HepG2 (cell line): ENCODE measurements around the gene POPDC2. TPM values are rescaled to one million over a fixed set of nuclear protein-coding genes. Genes with fewer than 3 reads are reported as not detected.

Experiments
- ATAC-seq: fragments of 200-7000 bp; cut with Tn5 transposase; 3 replicates; pipeline ENCODE4 v1.9.1; 2020; ENCODE audit warnings: mild to moderate bottlenecking, moderate library complexity
- BruUV-seq: library from RNA; stranded (reverse); fragments of 400-500 nt; replicated peaks from 2 replicates; lab custom pipeline; 2021; lab: Mats Ljungman, UMichigan
- CTCF ChIA-PET: fragments of 300-600 bp; formaldehyde crosslinking; extraction: SDS; loops from one replicate; lab custom pipeline; 2021; ENCODE audit warnings: low total read pairs, inconsistent platforms, low intra/inter-chr PET ratio; lab: Yijun Ruan, JAX
- POLR2A ChIA-PET: fragments of 350-600 bp; sonication (Branson Sonifier 250); formaldehyde crosslinking; loops from one replicate; lab custom pipeline; 2020; ENCODE audit warnings: antibody characterized with exemption, inconsistent platforms; lab: Yijun Ruan, JAX
- DNase-seq: peaks from one replicate; pipeline ENCODE4 v3.0.0-alpha.2; 2015; ENCODE audit warnings: low spot score
- FAIRE-seq: peaks from 3 replicates; lab custom pipeline; 2011; peaks lifted over from hg19 to GRCh38; lab: Jason Lieb, UNC
- H2AFZ ChIP-seq: one replicate; pipeline ENCODE4 v1.6.1; 2011; ENCODE audit warnings: low read length, inconsistent platforms
- H3K27ac ChIP-seq: fragments of 300-600 bp; 3 replicates; pipeline ENCODE4 v1.8.0; 2011; ENCODE audit warnings: mixed run types, mild to moderate bottlenecking, mixed read lengths, low read length, inconsistent platforms; ENCODE audit not compliant: insufficient read depth; ENCODE audit errors: extremely low read length
- H3K27me3 ChIP-seq, 2 experiments: fragments of 200-600 bp in 1 of 2; 2 replicates in 1 of 2; 3 replicates in 1 of 2; pipeline versions ENCODE4 v1.6.0 to v1.8.0; 2011; ENCODE audit warnings: low read length in 2 of 2, mild to moderate bottlenecking in 2 of 2, moderate library complexity in 2 of 2, inconsistent platforms in 1 of 2; ENCODE audit not compliant: insufficient read depth in 2 of 2, control insufficient read depth in 1 of 2
- H3K36me3 ChIP-seq, 2 experiments: fragments of 200-600 bp in 1 of 2; replicated peaks in 1 of 2; 2 replicates in 1 of 2; 3 replicates in 1 of 2; pipeline versions ENCODE4 v1.5.1 to v1.8.0; 2011; ENCODE audit warnings: low read length in 2 of 2, inconsistent platforms in 1 of 2; ENCODE audit not compliant: insufficient read depth in 2 of 2, control insufficient read depth in 1 of 2
- H3K4me1 ChIP-seq: 2 replicates; pipeline ENCODE4 v1.5.1; 2012; ENCODE audit warnings: low read length, inconsistent platforms; ENCODE audit not compliant: insufficient read depth
- H3K4me2 ChIP-seq: 2 replicates; pipeline ENCODE4 v1.6.0; 2011; ENCODE audit warnings: low read depth, low read length, inconsistent platforms
- H3K4me3 ChIP-seq, 3 experiments: fragments of 200-600 bp in 1 of 3; sonication (generic), shearing (Covaris generic) in 1 of 3; replicated peaks in 1 of 3; 2 replicates each; pipeline ENCODE4 v1.5.1; 2011 to 2016; ENCODE audit warnings: low read length in 3 of 3, inconsistent platforms in 2 of 3, low read depth in 2 of 3, mild to moderate bottlenecking in 2 of 3, control low read depth in 1 of 3, mixed read lengths in 1 of 3; ENCODE audit not compliant: insufficient read depth in 1 of 3
- H3K79me2 ChIP-seq: one replicate; pipeline ENCODE4 v1.6.1; 2011; ENCODE audit warnings: low read length, inconsistent platforms; ENCODE audit not compliant: insufficient read depth
- H3K9ac ChIP-seq: 2 replicates; pipeline ENCODE4 v1.6.0; 2011; ENCODE audit warnings: mild to moderate bottlenecking, low read depth, low read length, inconsistent platforms; ENCODE audit not compliant: insufficient read depth
- H3K9me3 ChIP-seq: 2 replicates; pipeline ENCODE4 v1.5.1; 2012; ENCODE audit warnings: mild to moderate bottlenecking, low read length
- H4K20me1 ChIP-seq: 2 replicates; pipeline ENCODE4 v1.6.0; 2011; ENCODE audit warnings: inconsistent platforms, mild to moderate bottlenecking, low read length, moderate library complexity; ENCODE audit not compliant: insufficient read depth
- ARHGAP35 ChIP-seq: sonication (generic); formaldehyde crosslinking; IDR thresholded peaks from 2 replicates; pipeline ENCODE4 v1.9.0; 2022; ENCODE audit warnings: mild to moderate bottlenecking, inconsistent platforms, moderate library complexity, missing genetic modification reagents, borderline replicate concordance
- CBX1 ChIP-seq: IDR thresholded peaks from one replicate; pipeline ENCODE4 v1.6.1; 2016; ENCODE audit warnings: antibody characterized with exemption, low read depth
- GABPB1 ChIP-seq: IDR thresholded peaks from 2 replicates; pipeline ENCODE4 v1.6.1; 2016; ENCODE audit warnings: mild to moderate bottlenecking, missing genetic modification reagents, moderate library complexity, missing compliant biosample characterization
- GATAD1 ChIP-seq: IDR thresholded peaks from 2 replicates; pipeline ENCODE4 v1.6.1; 2016; ENCODE audit warnings: missing genetic modification reagents, missing compliant biosample characterization
- HDAC6 ChIP-seq: fragments of 200-600 bp; sonication (generic); IDR thresholded peaks from 2 replicates; pipeline ENCODE4 v1.7.0; 2017; ENCODE audit warnings: mild to moderate bottlenecking, antibody characterized with exemption, low read length, low read depth
- SP140L ChIP-seq: sonication (generic); formaldehyde crosslinking; IDR thresholded peaks from 2 replicates; pipeline ENCODE4 v1.4.0; 2020; ENCODE audit warnings: missing genetic modification reagents, borderline replicate concordance
- ZNF383 ChIP-seq: sonication (generic); formaldehyde crosslinking; IDR thresholded peaks from 2 replicates; pipeline ENCODE4 v1.4.0; 2020; ENCODE audit warnings: missing genetic modification reagents, mild to moderate bottlenecking, borderline replicate concordance
- ZNF644 ChIP-seq: IDR thresholded peaks from 2 replicates; pipeline ENCODE4 v1.6.1; 2016; ENCODE audit warnings: low read depth
- ZNF678 ChIP-seq: sonication (generic); formaldehyde crosslinking; IDR thresholded peaks from 2 replicates; pipeline ENCODE4 v1.4.0; 2020; ENCODE audit warnings: mild to moderate bottlenecking, missing genetic modification reagents
- WGBS: methylation state at CpG from one replicate; pipeline ENCODE4 v1.1.6; 2017; ENCODE audit warnings: low lambda C conversion rate; 5-methylcytosine and 5-hydroxymethylcytosine counted together
- in situ Hi-C: cut with HindIII; loops from 2 replicates; pipeline ENCODE4 v1.10.0; 2017; ENCODE audit warnings: low pct_unique_long_range_greater_than_20kb; ENCODE audit not compliant: extremely low pct_ligation_motif_present
- intact Hi-C: fragments of 100-400 bp; cut with micrococcal nuclease; formaldehyde crosslinking; loops from one replicate; pipeline ENCODE4 v1.10.0; 2022; ENCODE audit not compliant: unreplicated experiment
- polyA plus RNA-seq, 8 experiments: library from polyadenylated mRNA; depleted of rRNA in 3 of 8; stranded (reverse) in 7 of 8; unstranded in 1 of 8; fragments of >200 nt; fragmentation: Illumina TruSeq in 4 of 8; extraction: Trizol in 4 of 8; gene quantifications; 2 replicates each; pipeline versions ENCODE4 v1.2.1 to v1.2.3, GENCODE V29; 2011 to 2016; ENCODE audit warnings: low read depth in 4 of 8, missing spikeins in 1 of 8, mixed read lengths in 1 of 8; ENCODE audit not compliant: insufficient read depth in 1 of 8
- total RNA-seq, 5 experiments: library from RNA; depleted of rRNA; stranded (reverse); fragments of >200 nt; fragmentation: Illumina TruSeq; extraction: Trizol; gene quantifications; 2 replicates each; pipeline ENCODE4 v1.2.3, GENCODE V29; 2016; ENCODE audit warnings: low read depth in 1 of 5
- TF ChIP-seq, protein P1 (sequence below): sonication (generic); formaldehyde crosslinking; IDR thresholded peaks from 2 replicates; pipeline ENCODE4 v1.4.0; 2020; ENCODE audit warnings: missing genetic modification reagents
- TF ChIP-seq, protein P2 (sequence below): IDR thresholded peaks from 2 replicates; pipeline ENCODE4 v1.6.1; 2018; ENCODE audit warnings: missing genetic modification reagents
- TF ChIP-seq, protein P3 (sequence below): sonication (generic); formaldehyde crosslinking; IDR thresholded peaks from 2 replicates; pipeline ENCODE4 v1.9.0; 2022; ENCODE audit warnings: missing genetic modification reagents, mild to moderate bottlenecking, borderline replicate concordance
- TF ChIP-seq, protein P4 (sequence below): sonication (generic); formaldehyde crosslinking; IDR thresholded peaks from 2 replicates; pipeline ENCODE4 v1.4.0; 2020; ENCODE audit warnings: missing genetic modification reagents, borderline replicate concordance

POPDC2 gene
- total and polyA plus RNA-seq, 2 of the 13 experiments (the other 11 are each of a cell fraction or from before 2014, with no cell fraction given) = 0.18 to 0.58 TPM

DNA sequence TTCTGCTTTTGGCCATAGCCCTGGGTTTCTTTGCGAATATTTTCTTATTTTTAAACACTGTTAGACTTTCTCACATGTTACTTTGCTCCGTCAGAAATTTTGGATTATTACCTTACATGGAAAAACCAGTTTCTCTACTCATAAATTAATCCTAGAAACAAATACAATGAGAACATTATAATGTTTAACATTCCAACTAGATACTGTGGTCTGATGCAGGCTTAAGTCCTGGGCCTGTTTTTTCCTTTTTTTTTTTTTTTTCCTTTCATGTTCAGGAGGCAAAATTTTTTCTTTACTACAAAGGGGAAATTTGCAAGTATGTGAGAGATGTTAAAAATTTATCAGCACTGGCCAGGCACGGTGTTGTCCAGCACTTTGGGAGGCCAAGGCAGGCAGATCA is 28.9 kb downstream of the POPDC2 start:
- no peak overlapping the region for H3K4me2 ChIP-seq
- no peaks in the 10 kb centered on the region for H3K36me3 ChIP-seq
- H3K4me3 ChIP-seq = no peak overlapping the region
- FAIRE-seq (no peak), DNase-seq (no peak), ATAC-seq (no peak)
- H3K9me3 ChIP-seq = no peaks in the 10 kb centered on the region
- intact Hi-C loops = no loop called here
- H3K27me3 ChIP-seq = no peaks in the 10 kb centered on the region; a peak in 1 of 5 replicates
- H4K20me1 ChIP-seq = no peaks in the 10 kb centered on the region
- ChIA-PET CTCF (no interaction called here), POLR2A (no interaction called here)
- no peaks in the 10 kb centered on the region for H3K4me1 ChIP-seq
- in situ Hi-C loops = no loop called here
- no peak overlapping the region for H3K27ac ChIP-seq
- 50% methylated on average over 3 of the region's 3 CpGs for WGBS
- no peak overlapping the region for H3K9ac ChIP-seq
- BruUV-seq = no TSS peak
- H3K79me2 ChIP-seq = no peaks in the 10 kb centered on the region
- H2AFZ ChIP-seq = no peak overlapping the region
- TF ChIP-seq, protein P1, sequence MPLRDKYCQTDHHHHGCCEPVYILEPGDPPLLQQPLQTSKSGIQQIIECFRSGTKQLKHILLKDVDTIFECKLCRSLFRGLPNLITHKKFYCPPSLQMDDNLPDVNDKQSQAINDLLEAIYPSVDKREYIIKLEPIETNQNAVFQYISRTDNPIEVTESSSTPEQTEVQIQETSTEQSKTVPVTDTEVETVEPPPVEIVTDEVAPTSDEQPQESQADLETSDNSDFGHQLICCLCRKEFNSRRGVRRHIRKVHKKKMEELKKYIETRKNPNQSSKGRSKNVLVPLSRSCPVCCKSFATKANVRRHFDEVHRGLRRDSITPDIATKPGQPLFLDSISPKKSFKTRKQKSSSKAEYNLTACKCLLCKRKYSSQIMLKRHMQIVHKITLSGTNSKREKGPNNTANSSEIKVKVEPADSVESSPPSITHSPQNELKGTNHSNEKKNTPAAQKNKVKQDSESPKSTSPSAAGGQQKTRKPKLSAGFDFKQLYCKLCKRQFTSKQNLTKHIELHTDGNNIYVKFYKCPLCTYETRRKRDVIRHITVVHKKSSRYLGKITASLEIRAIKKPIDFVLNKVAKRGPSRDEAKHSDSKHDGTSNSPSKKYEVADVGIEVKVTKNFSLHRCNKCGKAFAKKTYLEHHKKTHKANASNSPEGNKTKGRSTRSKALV = no peak
- TF ChIP-seq, protein P2, sequence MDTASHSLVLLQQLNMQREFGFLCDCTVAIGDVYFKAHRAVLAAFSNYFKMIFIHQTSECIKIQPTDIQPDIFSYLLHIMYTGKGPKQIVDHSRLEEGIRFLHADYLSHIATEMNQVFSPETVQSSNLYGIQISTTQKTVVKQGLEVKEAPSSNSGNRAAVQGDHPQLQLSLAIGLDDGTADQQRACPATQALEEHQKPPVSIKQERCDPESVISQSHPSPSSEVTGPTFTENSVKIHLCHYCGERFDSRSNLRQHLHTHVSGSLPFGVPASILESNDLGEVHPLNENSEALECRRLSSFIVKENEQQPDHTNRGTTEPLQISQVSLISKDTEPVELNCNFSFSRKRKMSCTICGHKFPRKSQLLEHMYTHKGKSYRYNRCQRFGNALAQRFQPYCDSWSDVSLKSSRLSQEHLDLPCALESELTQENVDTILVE = no peak
- TF ChIP-seq ZNF678 (CRISPR knock-in tag) (no peak), CBX1 (no peak), ARHGAP35 (CRISPR knock-in tag) (no peak), GATAD1 (no peak), SP140L (CRISPR knock-in tag) (no peak), ZNF644 (CRISPR knock-in tag) (no peak), ZNF383 (no peak), GABPB1 (CRISPR knock-in tag) (no peak), HDAC6 (no peak)
- TF ChIP-seq, protein P3, sequence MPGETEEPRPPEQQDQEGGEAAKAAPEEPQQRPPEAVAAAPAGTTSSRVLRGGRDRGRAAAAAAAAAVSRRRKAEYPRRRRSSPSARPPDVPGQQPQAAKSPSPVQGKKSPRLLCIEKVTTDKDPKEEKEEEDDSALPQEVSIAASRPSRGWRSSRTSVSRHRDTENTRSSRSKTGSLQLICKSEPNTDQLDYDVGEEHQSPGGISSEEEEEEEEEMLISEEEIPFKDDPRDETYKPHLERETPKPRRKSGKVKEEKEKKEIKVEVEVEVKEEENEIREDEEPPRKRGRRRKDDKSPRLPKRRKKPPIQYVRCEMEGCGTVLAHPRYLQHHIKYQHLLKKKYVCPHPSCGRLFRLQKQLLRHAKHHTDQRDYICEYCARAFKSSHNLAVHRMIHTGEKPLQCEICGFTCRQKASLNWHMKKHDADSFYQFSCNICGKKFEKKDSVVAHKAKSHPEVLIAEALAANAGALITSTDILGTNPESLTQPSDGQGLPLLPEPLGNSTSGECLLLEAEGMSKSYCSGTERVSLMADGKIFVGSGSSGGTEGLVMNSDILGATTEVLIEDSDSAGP = no peak
- TF ChIP-seq, protein P4, sequence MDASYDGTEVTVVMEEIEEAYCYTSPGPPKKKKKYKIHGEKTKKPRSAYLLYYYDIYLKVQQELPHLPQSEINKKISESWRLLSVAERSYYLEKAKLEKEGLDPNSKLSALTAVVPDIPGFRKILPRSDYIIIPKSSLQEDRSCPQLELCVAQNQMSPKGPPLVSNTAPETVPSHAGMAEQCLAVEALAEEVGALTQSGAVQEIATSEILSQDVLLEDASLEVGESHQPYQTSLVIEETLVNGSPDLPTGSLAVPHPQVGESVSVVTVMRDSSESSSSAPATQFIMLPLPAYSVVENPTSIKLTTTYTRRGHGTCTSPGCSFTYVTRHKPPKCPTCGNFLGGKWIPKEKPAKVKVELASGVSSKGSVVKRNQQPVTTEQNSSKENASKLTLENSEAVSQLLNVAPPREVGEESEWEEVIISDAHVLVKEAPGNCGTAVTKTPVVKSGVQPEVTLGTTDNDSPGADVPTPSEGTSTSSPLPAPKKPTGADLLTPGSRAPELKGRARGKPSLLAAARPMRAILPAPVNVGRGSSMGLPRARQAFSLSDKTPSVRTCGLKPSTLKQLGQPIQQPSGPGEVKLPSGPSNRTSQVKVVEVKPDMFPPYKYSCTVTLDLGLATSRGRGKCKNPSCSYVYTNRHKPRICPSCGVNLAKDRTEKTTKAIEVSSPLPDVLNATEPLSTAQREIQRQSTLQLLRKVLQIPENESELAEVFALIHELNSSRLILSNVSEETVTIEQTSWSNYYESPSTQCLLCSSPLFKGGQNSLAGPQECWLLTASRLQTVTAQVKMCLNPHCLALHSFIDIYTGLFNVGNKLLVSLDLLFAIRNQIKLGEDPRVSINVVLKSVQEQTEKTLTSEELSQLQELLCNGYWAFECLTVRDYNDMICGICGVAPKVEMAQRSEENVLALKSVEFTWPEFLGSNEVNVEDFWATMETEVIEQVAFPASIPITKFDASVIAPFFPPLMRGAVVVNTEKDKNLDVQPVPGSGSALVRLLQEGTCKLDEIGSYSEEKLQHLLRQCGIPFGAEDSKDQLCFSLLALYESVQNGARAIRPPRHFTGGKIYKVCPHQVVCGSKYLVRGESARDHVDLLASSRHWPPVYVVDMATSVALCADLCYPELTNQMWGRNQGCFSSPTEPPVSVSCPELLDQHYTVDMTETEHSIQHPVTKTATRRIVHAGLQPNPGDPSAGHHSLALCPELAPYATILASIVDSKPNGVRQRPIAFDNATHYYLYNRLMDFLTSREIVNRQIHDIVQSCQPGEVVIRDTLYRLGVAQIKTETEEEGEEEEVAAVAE (CRISPR knock-in tag) = no peak
